PC-3 (cell line): Measurements from ENCODE around the gene NR1H4. TPM values are rescaled to one million over a fixed set of nuclear protein-coding genes. Genes with fewer than 3 reads are reported as not detected.
"Not testable (repeated sequence)": the region's sequence is repeated elsewhere in the genome, so short reads cannot be mapped to it uniquely, and the experiment has no call there.

Experiments used
- ATAC-seq: fragments of 200-7000 bp; cut with Tn5 transposase; 2 replicates; pipeline ENCODE4 v1.9.1; 2020; ENCODE audit warnings: mild to moderate bottlenecking, moderate library complexity
- BruUV-seq: library from RNA; stranded (reverse); fragments of 400-500 nt; replicated peaks from 2 replicates; lab custom pipeline; 2021; lab: Mats Ljungman, UMichigan
- CTCF ChIA-PET: fragments of 300-600 bp; sonication (Branson Sonifier 250); formaldehyde crosslinking; loops from one replicate; lab custom pipeline; 2022; ENCODE audit warnings: antibody characterized with exemption; lab: Charles Lee
- POLR2A ChIA-PET: fragments of 300-600 bp; sonication (Branson Sonifier 250); formaldehyde crosslinking; loops from one replicate; lab custom pipeline; 2022; ENCODE audit warnings: antibody characterized with exemption; ENCODE audit not compliant: unreplicated experiment; lab: Charles Lee
- DNase-seq: peaks from one replicate; pipeline ENCODE4 v3.0.0-alpha.2; 2015
- H2AFZ ChIP-seq: fragments of 300-600 bp; sonication (generic); 2 replicates; pipeline ENCODE4 v1.6.0; 2016; ENCODE audit warnings: antibody characterized with exemption, low read length
- H3F3A ChIP-seq: fragments of 300-600 bp; sonication (generic); one replicate; pipeline ENCODE4 v1.6.0; 2017; ENCODE audit warnings: antibody characterized with exemption, low read length, control low read depth, mild to moderate bottlenecking; ENCODE audit not compliant: unreplicated experiment
- H3K27ac ChIP-seq: fragments of 300-600 bp; sonication (generic); 2 replicates; pipeline ENCODE4 v1.5.1; 2016; ENCODE audit warnings: mild to moderate bottlenecking, low read length
- H3K27me3 ChIP-seq: fragments of 300-600 bp; sonication (generic); 2 replicates; pipeline ENCODE4 v1.6.1; 2016; ENCODE audit warnings: low read length, mixed read lengths
- H3K36me3 ChIP-seq: fragments of 300-600 bp; sonication (generic); 2 replicates; pipeline ENCODE4 v1.6.1; 2016; ENCODE audit warnings: low read depth, mixed run types, low read length, mixed read lengths
- H3K4me1 ChIP-seq: fragments of 300-600 bp; sonication (generic); 2 replicates; pipeline ENCODE4 v1.5.1; 2016; ENCODE audit warnings: low read length; ENCODE audit not compliant: insufficient read depth
- H3K4me2 ChIP-seq: fragments of 300-600 bp; sonication (generic); 2 replicates; pipeline ENCODE4 v1.6.0; 2016; ENCODE audit warnings: low read length
- H3K4me3 ChIP-seq: fragments of 300-600 bp; sonication (generic); 2 replicates; pipeline ENCODE4 v1.5.1; 2016; ENCODE audit warnings: mild to moderate bottlenecking, low read length, mixed read lengths
- H3K79me2 ChIP-seq: fragments of 300-600 bp; sonication (generic); 2 replicates; pipeline ENCODE4 v1.6.1; 2017; ENCODE audit warnings: low read length, mixed read lengths
- H3K9ac ChIP-seq: fragments of 300-600 bp; sonication (generic); 2 replicates; pipeline ENCODE4 v1.6.0; 2016; ENCODE audit warnings: mild to moderate bottlenecking, low read length
- H3K9me2 ChIP-seq: fragments of 300-600 bp; sonication (generic); replicated peaks from 2 replicates; pipeline ENCODE4 v1.6.1; 2016; ENCODE audit warnings: mixed run types, low read length, mixed read lengths
- H3K9me3 ChIP-seq: fragments of 300-600 bp; sonication (generic); 2 replicates; pipeline ENCODE4 v1.6.1; 2016; ENCODE audit warnings: low read length, mixed read lengths
- H4K20me1 ChIP-seq: fragments of 300-600 bp; sonication (generic); 2 replicates; pipeline ENCODE4 v1.6.1; 2016; ENCODE audit warnings: low read length, mixed read lengths
- EZH2 ChIP-seq: fragments of 300-600 bp; sonication (generic); IDR thresholded peaks from one replicate; pipeline ENCODE4 v1.6.1; 2017; ENCODE audit warnings: antibody characterized with exemption, mild to moderate bottlenecking, low read length; ENCODE audit not compliant: unreplicated experiment
- EZH2phosphoT487 ChIP-seq: fragments of 300-600 bp; sonication (generic); IDR thresholded peaks from 2 replicates; pipeline ENCODE4 v1.6.1; 2018; ENCODE audit warnings: mild to moderate bottlenecking, antibody characterized with exemption, low read length, borderline replicate concordance
- intact Hi-C: fragments of 100-400 bp; cut with micrococcal nuclease; formaldehyde crosslinking; loops from 2 replicates; pipeline ENCODE4 v1.9.0; 2023
- total RNA-seq: library from RNA; depleted of rRNA; stranded (reverse); fragments of >200 nt; gene quantifications from 2 replicates; pipeline ENCODE4 v1.2.3, GENCODE V29; 2014
- TF ChIP-seq, protein P1 (sequence below): fragments of 300-600 bp; sonication (generic); conservative IDR thresholded peaks from 2 replicates; pipeline ENCODE4 v1.5.1; 2017; ENCODE audit warnings: antibody characterized with exemption, low read depth, mild to moderate bottlenecking, low read length

NR1H4 gene
- total RNA-seq, 1 experiment from 2014 or later: not detected

GRCh38 chr12:100497105-100497795, 23.6 kb downstream of the NR1H4 start:
- TF ChIP-seq, protein P1, sequence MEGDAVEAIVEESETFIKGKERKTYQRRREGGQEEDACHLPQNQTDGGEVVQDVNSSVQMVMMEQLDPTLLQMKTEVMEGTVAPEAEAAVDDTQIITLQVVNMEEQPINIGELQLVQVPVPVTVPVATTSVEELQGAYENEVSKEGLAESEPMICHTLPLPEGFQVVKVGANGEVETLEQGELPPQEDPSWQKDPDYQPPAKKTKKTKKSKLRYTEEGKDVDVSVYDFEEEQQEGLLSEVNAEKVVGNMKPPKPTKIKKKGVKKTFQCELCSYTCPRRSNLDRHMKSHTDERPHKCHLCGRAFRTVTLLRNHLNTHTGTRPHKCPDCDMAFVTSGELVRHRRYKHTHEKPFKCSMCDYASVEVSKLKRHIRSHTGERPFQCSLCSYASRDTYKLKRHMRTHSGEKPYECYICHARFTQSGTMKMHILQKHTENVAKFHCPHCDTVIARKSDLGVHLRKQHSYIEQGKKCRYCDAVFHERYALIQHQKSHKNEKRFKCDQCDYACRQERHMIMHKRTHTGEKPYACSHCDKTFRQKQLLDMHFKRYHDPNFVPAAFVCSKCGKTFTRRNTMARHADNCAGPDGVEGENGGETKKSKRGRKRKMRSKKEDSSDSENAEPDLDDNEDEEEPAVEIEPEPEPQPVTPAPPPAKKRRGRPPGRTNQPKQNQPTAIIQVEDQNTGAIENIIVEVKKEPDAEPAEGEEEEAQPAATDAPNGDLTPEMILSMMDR: no peak
- TF ChIP-seq EZH2 (no peak), EZH2phosphoT487 (no peak)
- Histone ChIP-seq H3K9ac (no peak overlapping the region), H3K27me3 (peaks cover 57% of the 10 kb centered on the region), H3K27ac (no peak overlapping the region), H3K4me3 (no peak overlapping the region), H3K4me2 (no peak overlapping the region), H3K9me2 (no peaks in the 10 kb centered on the region), H3K4me1 (no peaks in the 10 kb centered on the region), H3K9me3 (no peaks in the 10 kb centered on the region), H4K20me1 (no peaks in the 10 kb centered on the region), H3F3A (no peaks in the 10 kb centered on the region), H2AFZ (no peak overlapping the region), H3K79me2 (no peaks in the 10 kb centered on the region), H3K36me3 (no peaks in the 10 kb centered on the region)
- intact Hi-C loops: no loop called here
- ATAC-seq (no peak), DNase-seq (no peak)
- no TSS peak for BruUV-seq
- ChIA-PET CTCF (no interaction called here), POLR2A (no interaction called here)

- Histone ChIP-seq H3F3A (no peaks in the 10 kb centered on the region), H2AFZ (no peak overlapping the region), H3K4me1 (no peaks in the 10 kb centered on the region), H3K79me2 (no peaks in the 10 kb centered on the region), H3K4me2 (no peak overlapping the region), H3K9me3 (no peaks in the 10 kb centered on the region), H3K27me3 (peaks cover 54% of the 10 kb centered on the region), H4K20me1 (no peaks in the 10 kb centered on the region), H3K27ac (no peak overlapping the region), H3K9me2 (no peaks in the 10 kb centered on the region), H3K9ac (no peak overlapping the region), H3K36me3 (no peaks in the 10 kb centered on the region), H3K4me3 (no peak overlapping the region)
- ATAC-seq: no peak
- BruUV-seq: no TSS peak
- DNase-seq: no peak
- TF ChIP-seq, protein P1: no peak
- TF ChIP-seq EZH2phosphoT487 (no peak), EZH2 (no peak)
- intact Hi-C loops: no loop called here
- POLR2A ChIA-PET: no interaction called here
- CTCF ChIA-PET: no interaction called here
These were observed 24.5 kb downstream of the NR1H4 start for GRCh38 chr12:100498141-100498540.

DNA sequence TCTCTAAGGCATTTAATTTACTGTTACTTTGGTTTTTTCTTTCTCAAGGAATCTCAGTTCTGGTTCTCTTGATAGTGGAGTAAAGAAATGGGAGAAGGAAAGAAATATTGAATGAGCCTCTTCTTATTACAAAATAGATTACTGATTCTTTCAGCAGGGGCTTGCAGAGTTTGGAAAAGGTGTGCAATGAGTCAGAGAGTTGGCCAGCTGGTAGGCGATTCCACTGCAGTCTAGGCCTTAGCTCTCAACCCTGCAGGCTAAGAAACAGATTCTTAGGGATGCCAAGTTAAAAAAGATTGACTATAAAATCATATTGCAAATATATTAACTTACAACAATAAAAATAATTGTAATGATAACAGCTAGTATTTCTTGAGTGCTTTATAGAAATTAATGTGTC, 25.8 kb downstream of the NR1H4 start:
- TF ChIP-seq EZH2 (no peak), EZH2phosphoT487 (no peak)
- TF ChIP-seq, protein P1: no peak
- ChIA-PET CTCF (no interaction called here), POLR2A (no interaction called here)
- Histone ChIP-seq H2AFZ (no peak overlapping the region), H3K27ac (no peak overlapping the region), H3K4me1 (no peaks in the 10 kb centered on the region), H3K9ac (no peak overlapping the region), H3K27me3 (peaks cover 52% of the 10 kb centered on the region), H3K4me2 (no peak overlapping the region), H4K20me1 (no peaks in the 10 kb centered on the region), H3K36me3 (no peaks in the 10 kb centered on the region), H3K9me3 (no peaks in the 10 kb centered on the region), H3F3A (no peaks in the 10 kb centered on the region), H3K9me2 (no peaks in the 10 kb centered on the region), H3K79me2 (no peaks in the 10 kb centered on the region), H3K4me3 (no peak overlapping the region)
- intact Hi-C loops: no loop called here
- no TSS peak for BruUV-seq
- DNase-seq: no peak
- ATAC-seq: no peak

- H3K79me2 ChIP-seq, H4K20me1 ChIP-seq, DNase-seq, H2AFZ ChIP-seq, H3K9me3 ChIP-seq, H3K4me1 ChIP-seq, ATAC-seq, H3K9ac ChIP-seq, CTCF ChIA-PET, intact Hi-C loops, H3K4me2 ChIP-seq, BruUV-seq, H3K27ac ChIP-seq, H3K4me3 ChIP-seq, POLR2A ChIA-PET, H3K9me2 ChIP-seq, H3K36me3 ChIP-seq, H3F3A ChIP-seq: not testable (repeated sequence)
- H3K27me3 ChIP-seq: peaks cover 60% of the 10 kb centered on the region
These were observed 29.1 kb downstream of the NR1H4 start for GRCh38 chr12:100502718-100503117.
